ENCODE data around the gene ADAMTS6.
A peak's percentile ranks its signal among the peaks of the same experiment; 100 is the strongest.

The ADAMTS6 gene

GRCh38 chr5:65262096-65262495, 219.6 kb downstream of the ADAMTS6 start:
- H3K4me3 ChIP-seq (ENCODE audit: low read depth, low read length): peak overlapping the region; percentile 58; the same call in 1 of the 2 replicates
- no peak overlapping the region for H2AFZ ChIP-seq (ENCODE audit: low read length, unreplicated experiment)
- H3K27me3 ChIP-seq (ENCODE audit: insufficient read depth, low read length): no peaks in the 10 kb centered on the region
- H3K27ac ChIP-seq (ENCODE audit: low read depth, low read length): peak overlapping the region; percentile 54
- H3K36me3 ChIP-seq (ENCODE audit: insufficient read depth, low read length): peaks cover 7% of the 10 kb centered on the region; the same call in 1 of the 2 replicates
- peaks cover 23% of the 10 kb centered on the region for H3K4me1 ChIP-seq (ENCODE audit: control insufficient read depth, insufficient read depth, low read length, unreplicated experiment)
- no peaks in the 10 kb centered on the region for H3K79me2 ChIP-seq (ENCODE audit: control insufficient read depth, insufficient read depth, low read length, unreplicated experiment)

- H3K79me2 ChIP-seq (ENCODE audit: control insufficient read depth, insufficient read depth, low read length, unreplicated experiment): no peaks in the 10 kb centered on the region
- no peak overlapping the region for H3K4me3 ChIP-seq (ENCODE audit: low read depth, low read length)
- H2AFZ ChIP-seq (ENCODE audit: low read length, unreplicated experiment): no peak overlapping the region
- H3K36me3 ChIP-seq (ENCODE audit: insufficient read depth, low read length): peaks cover 7% of the 10 kb centered on the region; the same call in 1 of the 2 replicates
- H3K27me3 ChIP-seq (ENCODE audit: insufficient read depth, low read length): no peaks in the 10 kb centered on the region
- peak overlapping the region; percentile 54; the same call in 1 of the 2 replicates for H3K27ac ChIP-seq (ENCODE audit: low read depth, low read length)
- peaks cover 23% of the 10 kb centered on the region for H3K4me1 ChIP-seq (ENCODE audit: control insufficient read depth, insufficient read depth, low read length, unreplicated experiment)
Measured at GRCh38 chr5:65261499-65261898, 220.2 kb downstream of the ADAMTS6 start.

DNA sequence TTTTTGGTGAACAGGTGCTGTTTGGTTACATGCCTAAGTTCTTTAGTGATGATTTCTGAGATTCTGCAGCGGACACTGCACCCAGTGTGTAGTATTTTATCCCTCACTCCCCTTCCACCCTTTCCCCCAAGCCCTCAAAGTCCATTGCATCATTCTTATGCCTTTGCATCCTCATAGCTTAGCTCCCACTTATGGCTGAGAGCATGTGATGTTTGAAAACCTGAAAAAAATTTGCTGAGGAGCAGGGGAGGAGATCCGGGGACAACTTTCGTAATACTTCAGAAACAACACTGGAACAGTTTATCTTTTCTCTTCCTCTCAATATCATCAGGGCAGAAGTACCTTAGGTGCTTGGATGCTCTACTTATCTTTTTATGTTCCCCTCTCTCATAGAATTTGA, 226.4 kb downstream of the ADAMTS6 start:
- Histone ChIP-seq H3K79me2 (ENCODE audit: control insufficient read depth, insufficient read depth, low read length, unreplicated experiment) (no peaks in the 10 kb centered on the region), H3K4me1 (ENCODE audit: control insufficient read depth, insufficient read depth, low read length, unreplicated experiment) (no peaks in the 10 kb centered on the region)

DNA sequence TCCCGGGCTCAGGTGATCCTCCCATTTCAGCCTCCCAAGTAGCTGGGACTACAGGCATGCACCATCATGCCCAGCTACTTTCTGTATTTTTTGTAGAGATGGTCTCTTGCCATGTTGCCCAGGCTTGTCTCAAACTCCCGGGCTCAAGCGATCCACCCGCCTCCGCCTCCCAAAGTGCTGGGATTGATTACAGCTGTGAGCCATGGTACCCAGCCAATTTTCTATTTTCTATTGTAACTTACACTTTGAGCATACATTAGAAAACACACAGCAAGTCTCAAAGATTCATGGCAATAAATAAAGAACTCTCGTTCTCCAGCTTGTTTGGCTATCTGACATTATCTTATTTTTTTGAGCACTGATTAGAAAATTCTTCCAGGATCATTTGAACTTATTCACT, 228.7 kb downstream of the ADAMTS6 start:
- Histone ChIP-seq H3K4me3 (ENCODE audit: low read depth, low read length) (no peak overlapping the region), H3K4me1 (ENCODE audit: control insufficient read depth, insufficient read depth, low read length, unreplicated experiment) (no peaks in the 10 kb centered on the region), H3K27ac (ENCODE audit: low read depth, low read length) (no peak overlapping the region), H3K79me2 (ENCODE audit: control insufficient read depth, insufficient read depth, low read length, unreplicated experiment) (no peaks in the 10 kb centered on the region), H3K36me3 (ENCODE audit: insufficient read depth, low read length) (peaks cover 3% of the 10 kb centered on the region; the same call in 1 of the 2 replicates), H3K27me3 (ENCODE audit: insufficient read depth, low read length) (no peaks in the 10 kb centered on the region), H2AFZ (ENCODE audit: low read length, unreplicated experiment) (no peak overlapping the region)

More for the DNA sequence above, 226.4 kb downstream of the ADAMTS6 start:
- peaks cover 7% of the 10 kb centered on the region; the same call in 1 of the 2 replicates for H3K36me3 ChIP-seq (ENCODE audit: insufficient read depth, low read length)
- no peak overlapping the region for H3K4me3 ChIP-seq (ENCODE audit: low read depth, low read length)
- H3K27me3 ChIP-seq (ENCODE audit: insufficient read depth, low read length): no peaks in the 10 kb centered on the region
- H3K27ac ChIP-seq (ENCODE audit: low read depth, low read length): no peak overlapping the region
- H2AFZ ChIP-seq (ENCODE audit: low read length, unreplicated experiment): no peak overlapping the region

DNA sequence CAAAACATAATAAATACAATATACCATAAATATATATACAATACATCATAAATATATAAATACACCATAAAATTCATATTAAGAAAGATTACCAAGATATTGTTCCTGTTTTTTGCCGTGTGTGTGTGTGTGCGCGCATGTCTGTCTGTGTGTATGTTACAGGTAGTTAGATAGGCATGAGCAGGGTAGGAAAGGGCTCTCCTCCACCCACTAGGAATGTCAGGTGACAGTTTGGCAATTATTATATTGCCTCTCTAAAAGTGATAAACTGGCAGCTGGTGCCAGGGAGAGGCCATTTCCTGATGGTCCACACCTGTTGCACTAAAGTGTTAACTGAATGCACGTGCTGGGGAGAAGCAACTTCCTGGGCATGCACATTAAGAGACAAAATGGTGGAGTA, 232.8 kb downstream of the ADAMTS6 start:
- Histone ChIP-seq H2AFZ (ENCODE audit: low read length, unreplicated experiment) (no peak overlapping the region), H3K79me2 (ENCODE audit: control insufficient read depth, insufficient read depth, low read length, unreplicated experiment) (no peaks in the 10 kb centered on the region), H3K4me3 (ENCODE audit: low read depth, low read length) (no peak overlapping the region), H3K4me1 (ENCODE audit: control insufficient read depth, insufficient read depth, low read length, unreplicated experiment) (no peaks in the 10 kb centered on the region), H3K27me3 (ENCODE audit: insufficient read depth, low read length) (no peaks in the 10 kb centered on the region), H3K36me3 (ENCODE audit: insufficient read depth, low read length) (no peaks in the 10 kb centered on the region), H3K27ac (ENCODE audit: low read depth, low read length) (no peak overlapping the region)

DNA sequence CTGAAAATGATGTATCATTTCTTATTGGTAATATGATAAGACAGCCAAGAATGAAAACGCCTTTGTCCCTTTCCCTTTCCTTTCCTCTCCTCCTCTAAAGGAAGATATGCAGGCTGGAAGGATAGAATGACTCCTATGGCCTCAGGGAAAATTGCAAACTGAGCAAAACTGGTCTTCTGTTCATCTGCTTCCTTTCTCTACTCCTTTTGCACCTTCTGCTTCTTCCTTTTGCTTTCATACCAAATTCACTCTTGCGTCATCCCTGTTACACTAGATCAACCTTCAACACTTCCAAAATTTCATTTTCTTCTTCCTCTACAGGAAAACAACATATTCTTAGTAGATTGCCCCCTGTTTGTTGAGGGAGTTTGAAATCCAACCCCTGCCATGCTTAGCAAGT, 234.1 kb downstream of the ADAMTS6 start:
- Histone ChIP-seq H3K79me2 (ENCODE audit: control insufficient read depth, insufficient read depth, low read length, unreplicated experiment) (no peaks in the 10 kb centered on the region), H3K27ac (ENCODE audit: low read depth, low read length) (no peak overlapping the region), H3K36me3 (ENCODE audit: insufficient read depth, low read length) (no peaks in the 10 kb centered on the region), H3K27me3 (ENCODE audit: insufficient read depth, low read length) (no peaks in the 10 kb centered on the region), H3K4me1 (ENCODE audit: control insufficient read depth, insufficient read depth, low read length, unreplicated experiment) (no peaks in the 10 kb centered on the region), H2AFZ (ENCODE audit: low read length, unreplicated experiment) (no peak overlapping the region), H3K4me3 (ENCODE audit: low read depth, low read length) (no peak overlapping the region)

DNA sequence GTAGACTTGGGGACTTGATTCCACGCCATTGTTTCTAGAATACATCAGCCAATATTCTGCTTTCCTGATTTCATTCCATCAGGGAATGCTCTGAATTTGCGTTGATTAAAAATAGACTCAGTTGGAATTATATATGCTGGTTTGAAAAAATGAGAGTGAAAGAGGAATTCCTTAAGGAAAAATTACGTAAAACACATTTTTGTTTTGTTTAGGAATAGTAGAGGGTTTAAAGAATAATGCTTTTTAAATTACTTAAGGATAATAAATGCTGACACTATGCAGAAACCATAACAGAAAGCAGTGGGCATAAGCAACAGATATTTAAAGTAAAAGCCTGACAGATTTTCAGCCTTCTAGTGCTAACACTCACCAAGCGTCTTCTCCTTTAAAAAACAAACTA, 235.0 kb downstream of the ADAMTS6 start:
- Histone ChIP-seq H3K79me2 (ENCODE audit: control insufficient read depth, insufficient read depth, low read length, unreplicated experiment) (no peaks in the 10 kb centered on the region), H2AFZ (ENCODE audit: low read length, unreplicated experiment) (no peak overlapping the region), H3K27ac (ENCODE audit: low read depth, low read length) (no peak overlapping the region), H3K36me3 (ENCODE audit: insufficient read depth, low read length) (no peaks in the 10 kb centered on the region), H3K27me3 (ENCODE audit: insufficient read depth, low read length) (no peaks in the 10 kb centered on the region), H3K4me3 (ENCODE audit: low read depth, low read length) (no peak overlapping the region), H3K4me1 (ENCODE audit: control insufficient read depth, insufficient read depth, low read length, unreplicated experiment) (no peaks in the 10 kb centered on the region)

DNA sequence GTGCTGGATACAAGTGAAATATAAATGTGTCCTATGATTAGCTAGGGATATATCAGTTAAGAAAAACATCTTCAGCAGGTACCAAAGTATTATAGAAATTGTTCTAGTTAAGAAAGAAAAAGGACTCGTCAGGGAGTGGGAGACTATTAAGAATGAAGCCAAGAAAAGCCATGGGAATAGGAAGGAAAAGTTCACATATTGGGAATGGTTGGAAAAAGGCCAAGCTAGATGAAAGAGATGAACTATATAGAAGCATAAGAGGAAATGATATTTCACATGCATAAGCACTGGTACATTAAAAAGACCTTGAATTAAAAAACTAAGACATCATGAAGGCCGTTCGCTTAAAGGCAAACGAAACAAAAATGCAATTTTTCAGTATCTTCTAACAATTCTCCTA, 237.7 kb downstream of the ADAMTS6 start:
- H3K4me3 ChIP-seq (ENCODE audit: low read depth, low read length): no peak overlapping the region
- H3K36me3 ChIP-seq (ENCODE audit: insufficient read depth, low read length): 0 out of 2 replicates have a peak, but pooled peaks cover 4% of the 10 kb centered on the region
- no peaks in the 10 kb centered on the region for H3K79me2 ChIP-seq (ENCODE audit: control insufficient read depth, insufficient read depth, low read length, unreplicated experiment)
- no peak overlapping the region for H2AFZ ChIP-seq (ENCODE audit: low read length, unreplicated experiment)
- no peaks in the 10 kb centered on the region for H3K27me3 ChIP-seq (ENCODE audit: insufficient read depth, low read length)
- no peaks in the 10 kb centered on the region for H3K4me1 ChIP-seq (ENCODE audit: control insufficient read depth, insufficient read depth, low read length, unreplicated experiment)
- no peak overlapping the region for H3K27ac ChIP-seq (ENCODE audit: low read depth, low read length)

GRCh38 chr5:65243161-65243560, 238.6 kb downstream of the ADAMTS6 start:
- Histone ChIP-seq H3K79me2 (ENCODE audit: control insufficient read depth, insufficient read depth, low read length, unreplicated experiment) (no peaks in the 10 kb centered on the region), H2AFZ (ENCODE audit: low read length, unreplicated experiment) (no peak overlapping the region), H3K4me1 (ENCODE audit: control insufficient read depth, insufficient read depth, low read length, unreplicated experiment) (no peaks in the 10 kb centered on the region), H3K4me3 (ENCODE audit: low read depth, low read length) (no peak overlapping the region), H3K27me3 (ENCODE audit: insufficient read depth, low read length) (no peaks in the 10 kb centered on the region), H3K27ac (ENCODE audit: low read depth, low read length) (no peak overlapping the region), H3K36me3 (ENCODE audit: insufficient read depth, low read length) (0 out of 2 replicates have a peak, but pooled peaks cover 4% of the 10 kb centered on the region)

GRCh38 chr5:65229841-65230240, 251.9 kb downstream of the ADAMTS6 start:
- Histone ChIP-seq H2AFZ (ENCODE audit: low read length, unreplicated experiment) (no peak overlapping the region), H3K27me3 (ENCODE audit: insufficient read depth, low read length) (no peaks in the 10 kb centered on the region), H3K4me3 (ENCODE audit: low read depth, low read length) (no peak overlapping the region), H3K79me2 (ENCODE audit: control insufficient read depth, insufficient read depth, low read length, unreplicated experiment) (no peaks in the 10 kb centered on the region), H3K36me3 (ENCODE audit: insufficient read depth, low read length) (peaks cover 49% of the 10 kb centered on the region), H3K27ac (ENCODE audit: low read depth, low read length) (no peak overlapping the region), H3K4me1 (ENCODE audit: control insufficient read depth, insufficient read depth, low read length, unreplicated experiment) (no peaks in the 10 kb centered on the region)

DNA sequence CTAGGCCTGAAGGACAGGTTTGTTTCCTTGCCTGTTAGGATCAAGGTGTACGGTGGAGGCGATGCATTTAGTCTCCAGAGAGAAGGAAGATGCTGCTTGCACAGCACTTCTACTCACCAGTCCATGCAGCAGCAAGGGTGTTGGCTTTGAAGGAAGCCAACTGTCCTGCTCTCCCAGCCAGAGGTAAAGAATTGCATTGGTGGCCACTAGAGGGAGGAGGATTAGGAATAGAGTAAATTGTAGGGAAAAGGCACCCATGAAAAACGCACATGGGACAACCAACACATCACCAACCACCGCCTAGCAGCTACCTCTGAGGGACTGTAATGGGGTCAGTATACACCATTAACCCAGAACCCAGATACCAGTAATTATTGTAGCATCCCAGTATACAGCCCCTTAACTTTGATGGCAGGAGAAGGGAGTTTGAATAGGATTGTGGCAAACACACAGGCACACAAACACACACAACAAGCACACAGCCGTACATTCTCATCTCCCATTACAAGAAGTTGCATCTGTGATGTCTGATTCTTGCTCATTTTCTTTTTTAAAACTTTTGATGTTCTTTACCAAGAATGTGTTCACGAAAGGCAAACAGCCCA, 267.7 kb downstream of the ADAMTS6 start:
- H3K36me3 ChIP-seq (ENCODE audit: insufficient read depth, low read length): peaks cover 22% of the 10 kb centered on the region
- peaks cover 10% of the 10 kb centered on the region for H3K4me1 ChIP-seq (ENCODE audit: control insufficient read depth, insufficient read depth, low read length, unreplicated experiment)
- no peak overlapping the region for H3K27ac ChIP-seq (ENCODE audit: low read depth, low read length)
- no peak overlapping the region for H2AFZ ChIP-seq (ENCODE audit: low read length, unreplicated experiment)
- no peaks in the 10 kb centered on the region for H3K27me3 ChIP-seq (ENCODE audit: insufficient read depth, low read length)
- H3K79me2 ChIP-seq (ENCODE audit: control insufficient read depth, insufficient read depth, low read length, unreplicated experiment): no peaks in the 10 kb centered on the region
- H3K4me3 ChIP-seq (ENCODE audit: low read depth, low read length): no peak overlapping the region

All from ACC112 (cell line).